HG03060 (cell line): ENCODE measurements around the gene ELAC2.

Experiments
- ATAC-seq: cut with Tn5 transposase; IDR thresholded peaks from one replicate; pipeline ENCODE4 v1.9.1; 2021; ENCODE audit warnings: low read depth, moderate number of reproducible peaks; ENCODE audit not compliant: unreplicated experiment

The ELAC2 gene

GRCh38 chr17:13017655-13018459 is at the start of gene ELAC2:
Gene ELAC2 (minus strand): TSS chr17:13018027. CDS start chr17:13017947, 80 bp downstream.
- peak; percentile 93 for ATAC-seq

GRCh38 chr17:13065032-13065431 is 47.2 kb upstream of the ELAC2 start:
- ATAC-seq, result no peak

- no peak for ATAC-seq
Observed at GRCh38 chr17:13055131-13055530, 37.3 kb upstream of the ELAC2 start.

GRCh38 chr17:13054666-13055065 is 36.8 kb upstream of the ELAC2 start:
- no peak for ATAC-seq

- ATAC-seq, result no peak
Observed at GRCh38 chr17:13051915-13052314, 34.1 kb upstream of the ELAC2 start.

- ATAC-seq, result no peak
Observed at GRCh38 chr17:13047011-13047606, 29.3 kb upstream of the ELAC2 start.

GRCh38 chr17:13046361-13046760 is 28.5 kb upstream of the ELAC2 start:
- ATAC-seq, result no peak

GRCh38 chr17:13044572-13045065 is 26.8 kb upstream of the ELAC2 start:
- ATAC-seq, result no peak

- no peak for ATAC-seq
Observed at GRCh38 chr17:13038931-13039665, 21.3 kb upstream of the ELAC2 start.

- no peak for ATAC-seq
Observed at GRCh38 chr17:13036751-13037150, 18.9 kb upstream of the ELAC2 start.

GRCh38 chr17:13035420-13035819 is 17.6 kb upstream of the ELAC2 start:
- ATAC-seq, result no peak

- no peak for ATAC-seq
Observed at GRCh38 chr17:13031718-13032350, 14.0 kb upstream of the ELAC2 start.

GRCh38 chr17:13030459-13031300 is 12.9 kb upstream of the ELAC2 start:
- ATAC-seq, result no peak

GRCh38 chr17:13030056-13030455 is 12.2 kb upstream of the ELAC2 start:
- no peak for ATAC-seq

GRCh38 chr17:13029340-13029739 is 11.5 kb upstream of the ELAC2 start:
- no peak for ATAC-seq

- ATAC-seq, result no peak
Observed at GRCh38 chr17:13027246-13027645, 9.4 kb upstream of the ELAC2 start.

GRCh38 chr17:13025687-13026086 is 7.9 kb upstream of the ELAC2 start:
- ATAC-seq, result no peak

GRCh38 chr17:13025258-13025627 is 7.4 kb upstream of the ELAC2 start:
- no peak for ATAC-seq

- no peak for ATAC-seq
Observed at GRCh38 chr17:13024526-13025257, 6.9 kb upstream of the ELAC2 start.
